Activated B cell treated with CpG ODN at 0.5 μM for 24 hours (primary cell): ENCODE measurements around the gene JUP. TPM values are rescaled to one million over a fixed set of nuclear protein-coding genes. Genes with fewer than 3 reads are reported as not detected.

Experiments
- ATAC-seq: fragments of 200-7000 bp; cut with Tn5 transposase; one replicate; pipeline ENCODE4 v1.10.0; 2021; ENCODE audit warnings: low read depth, mild to moderate bottlenecking, moderate library complexity
- CTCF ChIA-PET: fragments of 350-600 bp; sonication (Branson Sonifier 250); formaldehyde crosslinking; loops from one replicate; lab custom pipeline; 2021; ENCODE audit warnings: antibody characterized with exemption; lab: Charles Lee
- POLR2A ChIA-PET: fragments of 350-600 bp; sonication (Branson Sonifier 250); formaldehyde crosslinking; loops from one replicate; lab custom pipeline; 2021; ENCODE audit warnings: antibody characterized with exemption; lab: Charles Lee
- DNase-seq: peaks from one replicate; pipeline ENCODE4 v3.0.0; 2022
- H3K27ac Mint-ChIP-seq: one replicate; pipeline ENCODE4 v1.8.0; 2020; ENCODE audit warnings: mixed read lengths
- H3K27me3 Mint-ChIP-seq: one replicate; pipeline ENCODE4 v1.8.0; 2021; ENCODE audit warnings: mixed read lengths
- H3K36me3 Mint-ChIP-seq: one replicate; pipeline ENCODE4 v1.8.0; 2021; ENCODE audit warnings: low read depth, mixed read lengths
- H3K4me1 Mint-ChIP-seq: one replicate; pipeline ENCODE4 v1.8.0; 2021; ENCODE audit warnings: mixed read lengths
- H3K4me3 Mint-ChIP-seq: one replicate; pipeline ENCODE4 v1.8.0; 2020; ENCODE audit warnings: mild to moderate bottlenecking, mixed read lengths
- H3K9me3 Mint-ChIP-seq: one replicate; pipeline ENCODE4 v1.8.0; 2020; ENCODE audit warnings: mixed read lengths
- CTCF ChIP-seq: fragments of 200-600 bp; IDR thresholded peaks from one replicate; pipeline ENCODE4 v1.8.0; 2022; ENCODE audit warnings: antibody characterized with exemption, mild to moderate bottlenecking
- intact Hi-C: fragments of 100-400 bp; cut with micrococcal nuclease; formaldehyde crosslinking; loops from one replicate; pipeline ENCODE4 v1.15.1; 2024
- total RNA-seq: library from RNA; stranded (reverse); gene quantifications from 2 replicates; pipeline ENCODE4 v1.2.3, GENCODE V29; 2022

Gene JUP
- total RNA-seq, 1 donor from 2014 or later: 31.1 TPM

GRCh38 chr17:41773190-41773588 is 13.3 kb downstream of the JUP start:
- peaks cover 24% of the 10 kb centered on the region for H3K4me1 Mint-ChIP-seq
- no peaks in the 10 kb centered on the region for H3K27me3 Mint-ChIP-seq
- POLR2A ChIA-PET: interaction anchor here (0.6 to 1.4 kb wide), 2 partner anchors 9 to 934 kb away, joined by 3 to 4 read pairs; no protein-coding TSS in a partner anchor
- H3K36me3 Mint-ChIP-seq: peaks cover 33% of the 10 kb centered on the region
- DNase-seq (no peak), ATAC-seq (no peak)
- H3K27ac Mint-ChIP-seq: peak overlapping the region; percentile 24
- CTCF ChIA-PET: no interaction called here
- TF ChIP-seq CTCF: no peak
- no peaks in the 10 kb centered on the region for H3K9me3 Mint-ChIP-seq
- no peak overlapping the region for H3K4me3 Mint-ChIP-seq
- intact Hi-C loops: no loop called here

- TF ChIP-seq CTCF: no peak
- Mint-ChIP-seq H3K4me1 (peaks cover 24% of the 10 kb centered on the region), H3K4me3 (no peak overlapping the region), H3K9me3 (no peaks in the 10 kb centered on the region), H3K27me3 (no peaks in the 10 kb centered on the region), H3K27ac (no peak overlapping the region), H3K36me3 (peaks cover 36% of the 10 kb centered on the region)
- ChIA-PET CTCF (no interaction called here), POLR2A (interaction anchor here (0.6 kb wide), 1 partner anchor 934 kb away, joined by 4 read pairs; no protein-coding TSS in a partner anchor)
- DNase-seq (no peak), ATAC-seq (no peak)
- intact Hi-C loops: no loop called here
Measured at GRCh38 chr17:41772586-41773189, 13.8 kb downstream of the JUP start.

GRCh38 chr17:41772218-41772585 is 14.3 kb downstream of the JUP start:
- Mint-ChIP-seq H3K27ac (no peak overlapping the region), H3K4me3 (no peak overlapping the region), H3K4me1 (peaks cover 24% of the 10 kb centered on the region), H3K9me3 (no peaks in the 10 kb centered on the region), H3K27me3 (no peaks in the 10 kb centered on the region), H3K36me3 (peaks cover 40% of the 10 kb centered on the region)
- no peak for TF ChIP-seq CTCF
- intact Hi-C loops: no loop called here
- DNase-seq: no peak
- ChIA-PET CTCF (no interaction called here), POLR2A (no interaction called here)
- no peak for ATAC-seq

- H3K36me3 Mint-ChIP-seq: peaks cover 43% of the 10 kb centered on the region
- H3K27ac Mint-ChIP-seq: peak overlapping the region; percentile 64
- POLR2A ChIA-PET: interaction anchor here (0.6 to 0.7 kb wide), 2 partner anchors 8 to 15 kb away, joined by 3 to 4 read pairs; partner anchors contain the start of gene JUP
- H3K4me1 Mint-ChIP-seq: peaks cover 24% of the 10 kb centered on the region
- ATAC-seq (peak; percentile 56), DNase-seq (no peak)
- H3K4me3 Mint-ChIP-seq: peak overlapping the region; percentile 35
- H3K9me3 Mint-ChIP-seq: no peaks in the 10 kb centered on the region
- no peak for TF ChIP-seq CTCF
- intact Hi-C loops: no loop called here
- H3K27me3 Mint-ChIP-seq: no peaks in the 10 kb centered on the region
- CTCF ChIA-PET: no interaction called here
Measured at GRCh38 chr17:41771389-41772206, 14.9 kb downstream of the JUP start.

GRCh38 chr17:41769985-41770384 is 16.5 kb downstream of the JUP start:
- CTCF ChIA-PET: interaction anchor here (0.9 kb wide), 1 partner anchor 31 kb away, joined by 3 read pairs; no protein-coding TSS in a partner anchor

More at GRCh38 chr17:41769985-41770384, 16.5 kb downstream of the JUP start:
- no peak for ATAC-seq
- POLR2A ChIA-PET: no interaction called here
- Mint-ChIP-seq H3K36me3 (peaks cover 46% of the 10 kb centered on the region), H3K27me3 (no peaks in the 10 kb centered on the region), H3K9me3 (no peaks in the 10 kb centered on the region), H3K4me1 (peaks cover 19% of the 10 kb centered on the region), H3K27ac (no peak overlapping the region), H3K4me3 (no peak overlapping the region)
- TF ChIP-seq CTCF: no peak
- no peak for DNase-seq
- intact Hi-C loops: no loop called here
